Glomerular endothelial cell (primary cell): ENCODE data around the gene GALNT7. TPM values are rescaled to one million over a fixed set of nuclear protein-coding genes. Genes with fewer than 3 reads are reported as not detected.

ENCODE experiments used
- DNase-seq: peaks from one replicate; pipeline ENCODE4 v3.0.0-alpha.2; 2011; ENCODE audit warnings: low read depth, low spot score; ENCODE audit errors: extremely low read depth
- total RNA-seq: library from RNA; depleted of rRNA; stranded (reverse); fragments of >200 nt; gene quantifications from 2 replicates; pipeline ENCODE4 v1.2.3, GENCODE V29; 2015

The GALNT7 gene
- total RNA-seq, 1 donor from 2014 or later = 63.8 TPM

- no peak for DNase-seq
These were observed 120.2 kb downstream of the GALNT7 start for GRCh38 chr4:173288698-173289352.

GRCh38 chr4:173289353-173289727 lies 120.7 kb downstream of the GALNT7 start:
- DNase-seq = no peak

- no peak for DNase-seq
These were observed 123.3 kb downstream of the GALNT7 start for GRCh38 chr4:173291899-173292298.

GRCh38 chr4:173293663-173294062 lies 125.1 kb downstream of the GALNT7 start:
- no peak for DNase-seq

GRCh38 chr4:173294444-173294843 lies 125.8 kb downstream of the GALNT7 start:
- no peak for DNase-seq

GRCh38 chr4:173301518-173302201 lies 133.0 kb downstream of the GALNT7 start:
- no peak for DNase-seq

GRCh38 chr4:173307778-173308177 lies 139.2 kb downstream of the GALNT7 start:
- DNase-seq = no peak

GRCh38 chr4:173311368-173311767 lies 142.8 kb downstream of the GALNT7 start:
- no peak for DNase-seq

GRCh38 chr4:173314715-173315114 lies 146.1 kb downstream of the GALNT7 start:
- no peak for DNase-seq

- no peak for DNase-seq
These were observed 147.4 kb downstream of the GALNT7 start for GRCh38 chr4:173316060-173316459.

GRCh38 chr4:173317004-173317403 lies 148.4 kb downstream of the GALNT7 start:
- no peak for DNase-seq

- DNase-seq = no peak
These were observed 149.6 kb downstream of the GALNT7 start for GRCh38 chr4:173318240-173318639.

GRCh38 chr4:173318648-173319211 lies 150.1 kb downstream of the GALNT7 start:
- DNase-seq = no peak

- DNase-seq = no peak
These were observed 151.1 kb downstream of the GALNT7 start for GRCh38 chr4:173319696-173320095.

GRCh38 chr4:173325007-173325736 lies 156.6 kb downstream of the GALNT7 start:
- DNase-seq = no peak

- no peak for DNase-seq
These were observed 159.8 kb downstream of the GALNT7 start for GRCh38 chr4:173328236-173328901.

GRCh38 chr4:173330590-173330989 lies 162.0 kb downstream of the GALNT7 start:
- no peak for DNase-seq

GRCh38 chr4:173332021-173332487 lies 163.4 kb downstream of the GALNT7 start:
- no peak for DNase-seq

- no peak for DNase-seq
These were observed 164.5 kb downstream of the GALNT7 start for GRCh38 chr4:173332963-173333657.

GRCh38 chr4:173333658-173334084 lies 165.1 kb downstream of the GALNT7 start:
- DNase-seq = no peak
